Cardiac fibroblast (primary cell): ENCODE data around the gene RPRML.
"Not testable (repeated sequence)": the region's sequence is repeated elsewhere in the genome, so short reads cannot be mapped to it uniquely, and the experiment has no call there.

Experiments
- DNase-seq, 2 donors: peaks; one replicate each; pipeline versions ENCODE4 v3.0.0 to v3.0.0-alpha.2; 2010; ENCODE audit warnings: low read depth in 2 of 2
- H3K4me3 ChIP-seq, 2 donors: replicated peaks in 1 of 2; 1 replicate in 1 of 2; 2 replicates in 1 of 2; pipeline ENCODE4 v1.5.1; 2011; ENCODE audit warnings: low read depth in 2 of 2, low read length in 2 of 2, mild to moderate bottlenecking in 2 of 2, moderate library complexity in 1 of 2
- CTCF ChIP-seq: IDR thresholded peaks from one replicate; pipeline ENCODE4 v1.5.1; 2011; ENCODE audit warnings: low read depth, mild to moderate bottlenecking, low read length, inconsistent platforms

RPRML gene

GRCh38 chr17:46968224-46968834 lies 10.7 kb downstream of the RPRML start:
- H3K4me3 ChIP-seq, result no peak overlapping the region
- DNase-seq, result no peak
- no peak for TF ChIP-seq CTCF

GRCh38 chr17:46964315-46965265 lies 14.5 kb downstream of the RPRML start:
- peak in 1 of 2 donors; percentile 41 for DNase-seq
- no peak overlapping the region for H3K4me3 ChIP-seq
- TF ChIP-seq CTCF, result no peak

GRCh38 chr17:46963571-46963970 lies 15.5 kb downstream of the RPRML start:
- DNase-seq, result no peak

GRCh38 chr17:46962374-46962790 lies 16.7 kb downstream of the RPRML start:
- TF ChIP-seq CTCF, result no peak
- DNase-seq, result peak; percentile 52 to 86
- no peak overlapping the region for H3K4me3 ChIP-seq

More at GRCh38 chr17:46963571-46963970, 15.5 kb downstream of the RPRML start:
- H3K4me3 ChIP-seq, result no peak overlapping the region
- no peak for TF ChIP-seq CTCF

- H3K4me3 ChIP-seq, result no peak overlapping the region
- no peak for DNase-seq
- no peak for TF ChIP-seq CTCF
Observed at GRCh38 chr17:46960152-46960551, 18.9 kb downstream of the RPRML start.

GRCh38 chr17:46958041-46958591 lies 20.9 kb downstream of the RPRML start:
- no peak for TF ChIP-seq CTCF
- DNase-seq, result peak; percentile 5 to 46
- H3K4me3 ChIP-seq, result no peak overlapping the region

- not testable (repeated sequence) for DNase-seq, H3K4me3 ChIP-seq
Observed at GRCh38 chr17:46953191-46953590, 25.9 kb downstream of the RPRML start.
